ENCODE measurements around the gene CCL4L2.
"Not testable (repeated sequence)": the region's sequence is repeated elsewhere in the genome, so short reads cannot be mapped to it uniquely, and the experiment has no call there.

CCL4L2 gene

GRCh38 chr17:36210439-36211211 is at the start of gene CCL4L2:
TSS of gene CCL4L2 (plus strand) at chr17:36211063.
- not testable (repeated sequence) for DNase-seq (ENCODE audit: low read depth)

DNA sequence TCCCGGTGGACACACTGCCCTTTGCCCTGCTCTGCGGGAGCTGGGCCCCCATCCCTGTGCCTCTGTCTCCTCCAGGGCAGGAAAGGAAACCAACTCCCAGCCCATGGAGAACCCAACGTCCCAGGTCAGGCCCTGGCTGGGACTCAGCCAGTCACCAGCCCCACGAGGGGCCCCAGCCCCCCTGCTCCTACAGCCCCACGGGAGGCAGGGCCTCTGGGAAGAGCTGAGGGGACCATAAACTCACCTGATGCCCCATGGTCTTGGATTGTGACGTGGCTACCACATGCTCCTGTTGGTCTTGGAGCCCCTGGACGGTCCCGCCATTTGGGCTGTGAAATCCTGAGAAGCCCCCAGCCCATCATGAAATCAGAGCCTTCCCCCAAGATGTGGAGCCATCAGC is 42.0 kb upstream of the CCL4L2 start:
- not testable (repeated sequence) for DNase-seq (ENCODE audit: low read depth)

DNA sequence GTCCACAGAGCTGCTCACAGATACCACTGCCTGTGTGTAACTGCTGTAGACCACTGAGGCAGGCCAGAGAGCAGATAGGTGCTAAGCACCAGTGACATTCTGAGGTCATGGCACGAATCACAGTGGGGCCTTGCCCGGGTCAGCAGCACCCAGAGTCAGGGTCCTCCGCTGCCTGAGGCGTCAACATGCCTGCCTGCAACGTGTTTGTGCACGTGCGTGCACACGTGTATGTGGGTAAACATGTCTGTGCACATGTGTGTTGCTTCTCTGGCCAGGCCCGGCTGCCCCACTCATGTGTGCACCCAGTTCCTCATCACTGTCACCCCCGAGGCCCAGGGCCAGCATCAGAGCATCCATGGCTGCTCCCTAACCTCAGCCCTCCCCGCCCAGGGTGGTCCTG is 34.3 kb upstream of the CCL4L2 start, which contains the start of gene TBC1D3B:
TSS of gene TBC1D3B (minus strand) at position 101 of the 400 bp plus-strand sequence. CDS start 1,586 bp downstream, outside the sequence.
- not testable (repeated sequence) for DNase-seq (ENCODE audit: low read depth)

GRCh38 chr17:36181446-36182175 is 29.3 kb upstream of the CCL4L2 start:
- not testable (repeated sequence) for DNase-seq (ENCODE audit: low read depth)

DNA sequence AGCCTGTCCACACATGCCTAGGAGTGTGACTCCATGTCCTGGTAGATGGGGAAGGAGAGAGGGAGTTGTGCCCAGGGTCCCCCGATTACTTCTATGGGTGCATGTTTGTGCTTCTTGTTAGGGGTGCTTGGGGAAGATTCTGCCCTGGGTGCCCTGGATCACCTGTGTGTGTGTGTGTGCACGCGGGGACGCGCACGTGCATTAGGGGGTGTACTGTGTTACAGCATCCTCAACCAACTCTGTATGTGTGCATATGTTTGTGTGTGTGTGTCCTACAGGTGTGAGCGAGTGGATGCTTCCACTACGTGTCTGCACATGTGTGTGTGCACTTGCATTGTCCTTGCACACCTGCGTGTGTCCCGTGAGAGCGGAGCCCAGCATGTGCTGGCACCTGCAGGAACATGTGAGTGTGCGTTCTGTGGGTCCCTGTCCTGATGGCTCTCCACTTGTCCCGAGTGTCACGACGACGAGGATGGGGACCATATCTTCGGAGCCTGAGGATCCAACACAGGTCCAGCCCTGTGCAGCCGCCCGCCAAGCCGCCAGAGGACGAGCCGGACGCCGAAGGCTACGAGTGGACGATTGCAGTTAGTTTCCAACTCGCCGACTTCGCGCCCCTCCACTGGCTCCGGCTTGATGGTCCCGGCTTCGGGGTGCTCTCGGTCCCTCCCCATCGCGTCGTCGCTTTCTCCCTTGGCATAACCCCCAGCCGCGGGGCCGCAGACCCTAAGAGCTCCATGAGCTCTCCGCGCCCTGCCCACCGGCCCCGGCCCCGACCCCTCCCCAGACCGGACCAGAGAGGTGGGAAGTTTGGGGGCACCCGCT is 28.5 kb upstream of the CCL4L2 start:
- no peak for DNase-seq (ENCODE audit: low read depth)

DNA sequence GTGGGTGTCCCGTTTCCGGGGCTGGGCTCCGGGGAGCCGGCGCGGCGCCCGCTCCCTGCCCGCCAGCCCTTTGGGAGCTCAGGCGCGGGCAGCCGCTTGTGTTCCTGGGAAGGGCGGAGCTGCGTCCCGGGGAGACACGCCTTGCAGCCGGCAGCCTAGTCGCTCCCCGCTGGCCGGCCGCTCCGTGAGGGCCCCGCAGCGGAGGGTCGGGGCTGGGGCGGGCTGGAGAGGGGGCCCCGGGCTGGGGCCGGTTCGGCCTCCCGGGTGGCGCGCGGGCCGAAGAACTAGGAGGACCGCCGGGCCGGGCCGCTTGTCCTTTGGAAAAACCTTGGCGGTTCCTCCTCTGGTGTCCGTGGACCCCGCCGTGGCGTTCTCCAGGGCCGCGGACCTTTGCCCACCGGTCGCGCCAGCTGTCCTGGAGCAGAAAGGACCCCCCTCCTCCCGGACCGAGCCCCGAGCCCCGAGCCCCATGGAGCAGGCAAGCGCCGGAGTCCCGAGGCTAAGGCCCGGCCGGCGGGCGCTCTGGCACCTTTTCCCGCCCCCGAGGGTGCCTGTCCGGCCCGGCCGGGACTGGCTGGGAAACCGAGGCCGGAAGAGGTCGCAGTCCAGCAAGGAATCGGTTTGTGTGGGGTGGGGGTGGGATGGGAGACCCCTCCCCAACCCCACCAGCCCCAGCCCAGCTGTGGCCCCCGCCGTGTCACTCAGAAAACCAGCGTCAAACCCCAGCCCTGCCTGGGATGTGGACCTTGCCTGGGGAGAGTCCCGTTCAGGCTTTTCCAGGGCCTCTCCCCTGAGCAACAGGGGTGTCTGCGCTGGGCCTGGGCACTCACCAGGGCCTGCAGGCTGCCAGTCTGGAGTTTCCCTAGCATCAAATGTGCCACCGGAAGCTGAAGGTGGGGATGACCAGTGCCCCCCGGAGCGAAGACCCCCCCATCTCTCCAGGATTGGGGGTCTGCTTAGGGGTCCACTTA is 27.6 kb upstream of the CCL4L2 start:
- DNase-seq (ENCODE audit: low read depth) = no peak

- DNase-seq (ENCODE audit: low read depth) = no peak
Measured at GRCh38 chr17:36184023-36184765, 26.7 kb upstream of the CCL4L2 start.

GRCh38 chr17:36185416-36185815 is 25.4 kb upstream of the CCL4L2 start:
- DNase-seq (ENCODE audit: low read depth) = no peak

DNA sequence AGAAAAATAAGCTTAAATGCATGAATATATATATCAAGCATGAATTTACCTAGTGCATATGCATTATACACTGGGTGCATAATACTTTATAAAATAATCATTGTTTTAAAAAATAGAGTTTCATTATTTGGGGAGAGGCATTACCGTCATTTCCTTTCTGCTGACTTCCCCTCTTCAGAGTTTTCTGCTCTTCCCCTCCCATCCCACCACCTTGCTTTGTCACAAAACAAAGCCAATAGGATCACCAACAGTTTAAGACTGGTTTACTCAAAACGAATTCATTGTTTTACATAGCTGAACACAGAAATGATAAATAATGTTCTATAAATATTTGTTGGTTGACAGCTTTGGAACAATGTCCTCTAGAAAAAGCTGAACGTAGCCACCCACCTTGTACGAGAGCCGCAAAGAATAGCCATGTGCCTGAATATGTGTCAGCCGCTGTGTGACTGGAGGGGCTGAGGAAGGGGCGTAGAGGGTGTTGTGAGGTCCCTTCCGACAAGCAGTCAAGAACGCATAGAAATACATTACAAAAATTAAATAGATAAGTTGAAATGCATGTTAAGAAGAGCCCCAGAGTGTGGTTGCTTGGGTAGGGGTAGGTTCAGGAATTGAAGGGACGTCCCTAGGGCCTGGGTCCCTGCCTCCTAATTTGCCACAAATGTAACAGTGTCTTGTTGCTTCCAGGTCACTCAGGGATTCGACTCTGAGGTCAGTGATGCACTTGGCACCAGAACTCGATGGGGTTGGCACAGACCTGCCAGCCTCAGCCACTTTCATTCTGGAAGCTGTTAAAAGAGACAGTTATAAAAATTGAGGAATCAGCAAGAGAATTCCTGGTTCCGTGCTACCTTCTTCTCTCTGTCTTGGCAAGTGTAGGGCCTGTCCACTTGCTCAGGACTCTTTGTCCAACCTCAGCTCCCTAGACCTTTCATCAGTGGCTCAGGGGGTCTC is 23.8 kb upstream of the CCL4L2 start:
- DNase-seq (ENCODE audit: low read depth) = not testable (repeated sequence)

GRCh38 chr17:36187943-36188665 is 22.8 kb upstream of the CCL4L2 start:
- not testable (repeated sequence) for DNase-seq (ENCODE audit: low read depth)

DNA sequence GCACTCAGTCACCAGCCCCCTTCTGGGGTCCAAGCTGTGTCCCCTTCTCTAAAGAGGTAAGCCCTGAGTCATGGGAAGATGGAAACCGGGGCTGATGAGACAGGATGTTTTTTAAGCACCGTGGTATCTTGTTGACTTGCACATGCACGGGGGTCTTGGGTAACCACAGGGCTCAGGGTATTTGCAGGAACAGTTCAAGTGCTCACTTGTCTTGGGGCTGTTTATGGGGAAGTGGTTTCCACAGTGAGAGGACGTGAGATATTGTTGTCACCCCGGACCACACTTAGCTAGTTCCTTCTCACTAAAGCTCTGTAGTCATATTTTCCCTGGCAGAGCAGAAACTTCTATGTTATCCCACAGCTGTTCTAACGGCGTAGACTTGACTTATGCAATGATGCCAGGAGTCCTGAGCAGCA is 22.0 kb upstream of the CCL4L2 start:
- DNase-seq (ENCODE audit: low read depth) = no peak

DNA sequence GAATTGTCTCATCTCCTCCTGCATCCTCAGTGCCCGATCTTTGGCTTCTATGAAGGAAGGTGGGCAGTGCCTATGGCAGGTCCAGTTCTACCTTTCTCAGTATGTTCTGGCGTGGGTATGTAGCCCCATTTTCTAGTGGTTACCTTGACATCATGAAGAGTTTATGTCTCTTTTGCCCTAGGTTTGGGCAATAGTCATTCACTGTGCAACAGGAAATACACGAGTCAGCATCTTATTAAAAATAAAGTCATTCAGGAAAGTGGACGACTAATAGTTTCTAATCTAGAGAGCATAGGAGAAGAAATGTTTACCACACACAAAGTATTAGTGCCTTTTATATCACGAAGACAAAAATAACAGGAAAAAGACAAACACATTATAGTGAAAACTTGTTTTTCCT is 20.9 kb upstream of the CCL4L2 start:
- DNase-seq (ENCODE audit: low read depth) = not testable (repeated sequence)

- DNase-seq (ENCODE audit: low read depth) = not testable (repeated sequence)
Measured at GRCh38 chr17:36190549-36191330, 20.1 kb upstream of the CCL4L2 start.

DNA sequence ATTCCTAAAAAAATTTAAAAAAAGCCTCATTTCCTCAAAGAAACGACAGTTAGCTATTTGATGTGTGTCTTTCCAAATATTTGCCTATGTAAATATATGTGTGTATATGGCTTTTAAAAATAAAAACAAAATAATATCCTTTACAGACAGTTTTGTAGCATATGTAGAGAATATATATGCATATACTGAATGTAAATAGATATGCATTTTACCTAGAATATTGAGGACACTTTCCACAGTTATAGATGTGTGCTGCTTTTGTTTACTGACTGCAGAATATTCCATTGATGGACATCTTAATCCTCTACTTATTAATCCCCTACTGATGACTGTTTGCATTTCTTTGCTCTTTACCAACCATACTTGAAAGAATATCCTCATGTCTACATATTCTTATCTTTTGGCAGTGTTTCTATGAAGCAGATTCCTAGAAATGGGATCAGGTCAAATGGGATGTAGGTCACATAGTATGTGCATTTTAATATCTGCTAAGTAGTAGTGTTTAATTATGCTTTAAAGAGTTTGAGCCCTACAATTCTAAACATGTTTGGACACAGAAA is 17.6 kb upstream of the CCL4L2 start:
- DNase-seq (ENCODE audit: low read depth) = no peak

GRCh38 chr17:36194147-36194831 is 16.6 kb upstream of the CCL4L2 start:
- not testable (repeated sequence) for DNase-seq (ENCODE audit: low read depth)

DNA sequence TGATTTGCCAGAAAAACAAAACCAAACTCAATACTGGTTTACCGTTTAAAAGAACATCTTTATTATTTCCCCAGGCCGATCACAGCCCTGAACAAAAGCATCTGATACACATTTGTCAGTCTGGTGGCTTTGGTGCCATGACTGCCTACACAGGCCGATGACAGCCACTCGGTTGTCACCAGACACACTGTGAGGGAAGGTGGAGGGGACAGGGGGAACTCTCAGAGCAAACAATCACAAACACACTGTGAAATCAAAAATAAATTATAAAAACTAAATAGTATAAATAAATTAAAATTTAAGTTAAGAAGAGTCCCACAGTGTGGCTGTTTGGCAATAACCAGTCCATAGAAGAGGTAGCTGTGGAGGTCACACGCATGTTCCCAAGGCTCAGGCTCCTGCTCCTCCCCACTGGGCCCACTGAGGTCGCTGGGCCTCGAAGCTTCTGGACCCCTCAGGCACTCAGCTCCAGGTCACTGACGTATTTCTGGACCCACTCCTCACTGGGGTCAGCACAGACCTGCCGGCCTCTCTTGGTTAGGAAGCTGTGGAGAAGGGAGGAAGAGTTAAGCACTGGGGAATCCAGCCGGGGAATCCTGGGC is 15.9 kb upstream of the CCL4L2 start:
- DNase-seq (ENCODE audit: low read depth) = not testable (repeated sequence)

Measured in stimulated activated CD4-positive, alpha-beta T cell treated with anti-CD3 and anti-CD28 coated beads, Interleukin-2, amount 100 ng/mL, for 4 hours (primary cell).